ENCODE results near the gene ETFA.

Gene ETFA

GRCh38 chr15:76169018-76169417 is 142.3 kb downstream of the ETFA start:
- no peak for DNase-seq

DNA sequence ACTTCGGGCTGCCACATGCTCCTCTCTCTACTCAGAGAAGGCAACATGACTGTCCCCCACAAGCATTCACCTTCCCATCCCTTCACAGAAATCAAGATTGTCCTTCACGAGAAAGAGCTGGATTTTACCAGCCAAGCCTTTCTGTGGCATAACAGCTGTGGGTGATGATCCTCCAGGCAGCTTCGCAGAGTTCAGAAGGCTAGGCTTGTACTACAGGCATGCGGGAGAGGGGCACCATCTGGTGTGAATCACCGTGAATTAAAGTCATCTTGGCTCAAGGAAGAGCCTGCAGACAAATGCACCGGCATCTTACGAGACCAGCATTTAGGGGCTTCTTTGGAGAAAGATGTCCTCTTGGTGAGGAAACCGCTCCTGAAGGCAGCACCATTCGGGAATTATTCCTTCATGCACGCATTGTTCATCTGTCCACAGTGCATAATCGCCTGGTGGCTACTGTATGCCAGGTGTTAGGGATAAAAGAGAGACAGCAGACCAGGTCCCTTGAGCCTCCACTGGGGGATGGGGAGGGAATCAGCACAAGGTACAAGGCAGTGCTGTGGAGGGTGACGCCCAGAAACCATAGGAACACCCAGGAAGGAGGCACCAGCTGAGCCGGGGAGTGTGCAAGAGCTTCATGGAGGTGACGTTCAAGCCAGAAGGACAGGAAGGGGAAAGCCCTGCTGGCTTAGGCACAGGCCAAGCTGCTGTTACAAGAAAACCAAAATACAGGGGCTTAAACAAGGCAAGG is 142.9 kb downstream of the ETFA start:
- no peak for DNase-seq

GRCh38 chr15:76165951-76166350 is 145.3 kb downstream of the ETFA start:
- no peak for DNase-seq

All from NCI-H1436 treated with DMSO at 0.1 percent for 48 hours (cell line).